NCI-H69 (cell line): ENCODE results near the gene PRKCB.

Experiments used
- DNase-seq: peaks from one replicate; lab custom pipeline; 2025; lab: John Stamatoyannopoulos, UW

PRKCB gene

DNA sequence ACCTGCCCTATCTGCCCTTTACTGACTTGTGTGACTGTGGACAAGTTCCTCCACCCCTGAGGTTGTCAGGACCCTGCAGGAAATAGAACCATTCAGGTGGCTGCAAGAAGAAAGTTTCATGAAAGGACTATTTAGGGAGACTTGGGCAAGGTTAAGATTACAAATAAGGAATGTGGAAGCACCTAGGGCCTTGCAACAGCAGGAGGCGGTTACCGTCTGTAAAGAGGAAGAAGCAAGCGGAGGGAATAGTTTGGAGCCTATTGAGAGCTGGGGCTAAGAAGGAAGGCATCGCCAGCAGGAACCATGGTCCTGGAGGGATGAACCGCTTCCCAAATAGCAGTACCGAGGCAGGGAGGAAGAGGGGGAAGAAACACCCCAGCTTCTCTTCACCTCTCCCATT is 132.4 kb downstream of the PRKCB start:
- DNase-seq, result no peak

DNA sequence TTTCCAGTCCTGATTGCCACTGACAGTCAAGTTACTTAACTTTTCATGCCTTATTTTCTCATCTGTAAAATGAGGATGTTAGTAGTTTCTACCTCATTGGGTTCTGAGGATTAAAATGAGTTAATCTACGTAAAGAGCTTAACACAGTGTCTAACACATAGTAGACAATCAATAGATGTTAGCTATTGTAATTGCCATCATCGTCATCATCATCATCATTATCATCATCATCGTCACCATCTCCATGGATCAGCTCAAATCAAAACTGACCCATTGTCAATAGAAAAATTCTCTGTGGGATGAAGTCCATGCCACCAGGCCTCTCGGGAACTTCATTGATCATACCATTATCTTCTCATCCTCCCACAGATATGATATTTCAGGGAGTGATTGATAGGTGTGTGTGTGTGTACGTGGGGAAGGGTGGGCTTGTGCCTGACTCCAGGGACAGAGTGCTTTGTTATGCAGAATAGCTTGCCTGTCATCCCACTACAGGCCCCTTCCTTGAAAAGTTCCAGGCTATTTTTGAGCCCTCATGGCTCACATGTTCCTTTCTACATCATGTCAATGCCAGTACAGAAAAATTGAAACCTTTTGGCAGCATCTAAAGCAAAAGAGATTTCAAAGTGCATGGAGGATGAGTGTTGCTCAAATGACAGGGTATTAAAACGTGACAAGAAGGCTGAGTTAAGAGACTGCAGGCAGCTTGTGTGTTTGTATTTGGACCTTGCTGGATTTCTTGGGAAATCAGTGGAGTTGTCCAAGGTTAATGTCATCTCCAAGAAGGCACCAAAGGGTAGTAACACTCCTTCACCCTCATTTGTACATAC is 133.9 kb downstream of the PRKCB start:
- no peak for DNase-seq

- DNase-seq, result no peak
Observed at GRCh38 chr16:23974223-23974622, 138.4 kb downstream of the PRKCB start.

GRCh38 chr16:23975293-23975692 is 139.5 kb downstream of the PRKCB start:
- DNase-seq, result no peak

- no peak for DNase-seq
Observed at GRCh38 chr16:23976091-23976490, 140.3 kb downstream of the PRKCB start.

- DNase-seq, result no peak
Observed at GRCh38 chr16:23976524-23976923, 140.7 kb downstream of the PRKCB start.

- DNase-seq, result no peak
Observed at GRCh38 chr16:23979441-23979840, 143.7 kb downstream of the PRKCB start.

DNA sequence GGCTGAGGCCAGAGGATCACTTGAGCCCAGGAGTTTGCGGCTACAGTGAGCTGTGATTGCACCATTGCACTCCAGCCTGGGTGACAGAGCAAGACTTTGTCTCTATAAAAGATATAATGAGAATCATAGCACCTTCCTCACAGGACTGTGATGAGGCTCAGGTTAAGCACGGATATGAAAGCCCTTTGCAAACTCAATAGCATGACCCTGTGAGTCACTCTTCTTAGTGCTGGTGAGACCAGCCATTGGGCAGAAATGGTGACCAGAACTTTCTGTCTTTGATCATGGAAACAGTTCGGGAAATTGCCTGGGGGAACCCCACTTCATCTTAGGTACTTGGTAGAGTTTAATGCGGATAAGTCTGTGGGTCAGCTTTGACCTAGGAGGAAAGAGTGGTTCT is 144.2 kb downstream of the PRKCB start:
- no peak for DNase-seq

DNA sequence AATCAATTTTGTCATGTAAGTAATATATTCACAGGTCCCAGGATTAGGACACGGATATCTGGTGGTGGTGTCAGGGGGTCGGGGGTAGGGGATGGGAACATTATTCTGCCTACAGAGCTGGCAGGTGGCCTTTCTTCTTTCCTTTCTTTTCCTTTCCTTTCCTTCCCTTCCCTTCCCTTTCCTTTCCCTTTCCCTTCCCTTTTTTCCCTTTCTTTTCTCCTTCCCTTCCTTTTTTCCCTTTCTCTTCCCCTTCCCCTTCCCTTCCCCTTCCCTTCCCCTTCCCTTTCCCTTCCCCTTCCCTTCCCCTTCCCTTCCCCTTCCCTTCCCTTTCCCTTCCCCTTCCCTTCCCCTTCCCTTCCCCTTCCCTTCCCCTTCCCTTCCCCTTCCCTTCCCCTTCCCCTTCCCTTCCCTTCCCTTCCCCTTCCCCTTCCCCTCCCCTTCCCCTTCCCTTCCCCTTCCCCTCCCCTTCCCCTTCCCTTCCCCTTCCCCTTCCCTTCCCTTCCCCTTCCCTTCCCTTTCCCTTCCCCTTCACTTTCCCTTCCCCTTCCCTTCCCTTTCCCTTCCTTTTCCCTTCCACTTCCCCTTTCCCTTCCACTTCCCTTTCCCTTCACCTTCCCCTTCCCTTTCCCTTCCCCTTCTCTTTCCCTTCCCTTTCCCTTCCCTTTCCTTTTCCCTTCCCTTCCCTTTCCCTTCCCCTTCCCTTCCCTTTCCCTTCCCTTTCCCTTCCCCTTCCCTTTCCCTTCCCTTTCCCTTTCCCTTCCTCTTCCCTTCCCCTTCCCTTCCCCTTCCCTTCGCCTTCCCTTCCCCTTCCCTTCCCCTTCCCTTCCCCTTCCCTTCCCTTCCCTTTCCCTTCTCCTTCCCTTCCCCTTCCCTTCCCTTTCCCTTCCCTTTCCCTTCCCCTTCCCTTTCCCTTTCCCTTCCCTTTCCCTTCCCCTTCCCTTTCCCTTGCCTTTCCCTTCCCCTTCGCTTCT is 145.9 kb downstream of the PRKCB start:
- DNase-seq, result no peak

DNA sequence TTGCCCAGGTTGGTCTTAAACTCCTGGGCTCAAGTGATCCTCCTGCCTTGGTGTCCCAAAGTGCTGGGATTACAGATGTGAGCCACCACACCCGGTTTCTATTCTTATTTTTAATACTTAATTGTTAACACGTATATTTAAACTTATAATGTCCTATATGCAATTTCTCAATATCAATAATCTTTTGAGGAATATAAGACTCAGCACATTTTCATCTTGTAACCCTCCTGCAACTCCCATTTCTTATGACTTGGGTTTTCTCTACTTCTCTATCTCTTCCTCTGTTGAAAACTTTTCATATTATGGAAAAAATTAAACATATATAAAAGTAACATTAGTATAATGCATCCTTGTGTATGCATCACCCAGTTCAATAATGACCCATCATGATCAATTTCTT is 150.7 kb downstream of the PRKCB start:
- DNase-seq, result no peak

- no peak for DNase-seq
Observed at GRCh38 chr16:23987443-23987842, 151.7 kb downstream of the PRKCB start.

DNA sequence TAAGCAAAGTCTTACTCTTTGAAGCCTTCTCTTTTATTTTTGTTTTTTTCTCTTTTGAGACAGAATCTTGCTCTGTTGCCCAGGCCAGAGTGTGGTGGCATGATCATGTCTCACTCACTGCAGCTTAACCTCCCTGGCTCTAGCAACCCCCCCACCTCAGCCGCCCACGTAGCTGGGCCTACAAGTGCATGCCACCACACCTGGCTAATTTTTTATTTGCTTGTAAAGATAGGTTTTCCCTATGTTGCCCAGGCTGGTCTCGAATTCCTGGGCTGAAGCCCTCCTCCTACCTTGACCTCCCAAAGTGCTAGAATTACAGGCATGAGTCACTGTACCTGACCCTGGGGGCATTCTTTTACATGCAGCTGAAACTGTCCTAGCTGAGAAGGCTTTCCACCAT is 154.7 kb downstream of the PRKCB start:
- no peak for DNase-seq

- DNase-seq, result no peak
Observed at GRCh38 chr16:23991066-23991465, 155.3 kb downstream of the PRKCB start.

GRCh38 chr16:23994615-23995014 is 158.8 kb downstream of the PRKCB start:
- DNase-seq, result no peak

- DNase-seq, result no peak
Observed at GRCh38 chr16:23996258-23996955, 160.6 kb downstream of the PRKCB start.

GRCh38 chr16:23998771-23999170 is 163.0 kb downstream of the PRKCB start:
- DNase-seq, result peak; percentile 34

DNA sequence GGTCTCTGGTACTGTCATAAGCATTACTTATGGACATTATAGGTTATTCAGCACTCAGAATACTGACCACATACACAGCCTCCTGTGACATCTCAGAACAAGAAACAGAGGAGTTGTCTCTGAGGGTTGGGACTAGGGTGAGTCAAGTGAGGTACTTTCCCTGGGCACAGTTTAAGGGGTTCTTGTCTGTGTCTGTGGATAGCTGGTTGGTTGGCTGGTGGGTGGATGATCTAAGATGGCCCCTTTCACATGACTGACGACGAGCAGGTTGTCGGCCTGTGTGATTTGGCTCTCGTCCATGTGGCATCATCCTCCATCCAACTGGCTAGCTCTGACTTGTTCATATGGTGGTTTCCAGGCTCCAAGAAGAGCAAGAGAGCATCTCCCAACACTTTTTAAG is 163.9 kb downstream of the PRKCB start:
- DNase-seq, result no peak

DNA sequence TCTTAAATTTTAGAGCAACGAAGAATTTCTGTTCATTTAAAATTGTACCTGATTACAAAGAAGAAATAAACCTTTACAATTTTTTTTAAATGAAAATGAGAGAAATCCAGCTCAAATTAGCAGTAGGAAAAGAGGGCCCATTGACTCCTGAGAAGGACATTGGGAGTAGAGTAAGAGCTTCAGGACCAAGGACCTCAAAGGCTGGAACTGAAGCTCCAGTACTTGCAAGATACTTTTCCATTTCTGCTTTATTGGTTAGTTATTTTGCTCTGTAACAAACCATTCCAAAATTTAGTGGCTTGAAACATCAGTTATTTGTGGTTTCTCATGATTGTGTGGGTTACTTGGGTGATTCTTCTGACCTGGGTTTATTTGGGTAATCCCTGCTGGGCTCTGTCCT is 165.9 kb downstream of the PRKCB start:
- no peak for DNase-seq

DNA sequence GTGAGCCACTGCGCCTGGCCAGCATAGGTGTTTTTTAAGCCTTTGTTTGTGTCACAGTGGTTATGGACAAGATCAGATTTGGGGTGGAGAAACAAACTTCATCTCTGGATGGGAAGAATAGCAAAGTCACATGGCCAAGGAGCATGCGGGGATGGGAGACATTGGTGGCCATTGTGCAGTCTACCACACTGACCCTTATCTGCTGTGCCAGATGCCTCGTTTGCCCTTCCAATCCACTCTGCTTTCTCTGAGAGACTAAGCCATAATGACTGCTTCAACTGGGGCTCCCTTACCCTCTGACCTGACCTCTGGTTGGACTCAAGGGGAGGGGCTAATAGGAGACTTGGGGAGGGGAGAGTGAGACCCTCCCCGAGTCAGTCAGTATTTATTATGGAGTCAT is 166.8 kb downstream of the PRKCB start:
- no peak for DNase-seq

- no peak for DNase-seq
Observed at GRCh38 chr16:24005577-24005976, 169.8 kb downstream of the PRKCB start.

DNA sequence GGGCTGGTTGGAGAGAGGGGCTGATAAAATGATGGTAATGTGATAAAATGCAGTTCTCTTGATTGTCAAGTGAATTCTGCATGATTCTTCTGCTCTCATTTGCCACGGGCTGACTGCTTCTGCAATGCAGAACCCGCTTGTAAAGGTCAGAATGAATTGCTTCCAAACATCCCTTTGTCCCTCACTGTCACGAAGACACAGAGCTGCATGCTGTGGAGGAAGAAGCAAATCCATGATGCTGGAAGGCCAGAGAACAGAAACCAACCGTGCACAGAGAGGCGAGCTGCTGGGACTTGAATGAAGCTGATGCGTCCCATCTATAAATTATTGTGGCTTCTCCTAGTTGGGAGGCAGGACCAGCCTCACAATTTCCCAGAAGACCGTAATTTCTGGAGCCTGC is 171.6 kb downstream of the PRKCB start:
- peak; percentile 60 for DNase-seq

- DNase-seq, result no peak
Observed at GRCh38 chr16:24007934-24008333, 172.2 kb downstream of the PRKCB start.
